ENCODE results near the gene TRABD2B. TPM values are rescaled to one million over a fixed set of nuclear protein-coding genes. Genes with fewer than 3 reads are reported as not detected.

Gene TRABD2B
- total RNA-seq, 1 donor from 2014 or later = 6.8 TPM

DNA sequence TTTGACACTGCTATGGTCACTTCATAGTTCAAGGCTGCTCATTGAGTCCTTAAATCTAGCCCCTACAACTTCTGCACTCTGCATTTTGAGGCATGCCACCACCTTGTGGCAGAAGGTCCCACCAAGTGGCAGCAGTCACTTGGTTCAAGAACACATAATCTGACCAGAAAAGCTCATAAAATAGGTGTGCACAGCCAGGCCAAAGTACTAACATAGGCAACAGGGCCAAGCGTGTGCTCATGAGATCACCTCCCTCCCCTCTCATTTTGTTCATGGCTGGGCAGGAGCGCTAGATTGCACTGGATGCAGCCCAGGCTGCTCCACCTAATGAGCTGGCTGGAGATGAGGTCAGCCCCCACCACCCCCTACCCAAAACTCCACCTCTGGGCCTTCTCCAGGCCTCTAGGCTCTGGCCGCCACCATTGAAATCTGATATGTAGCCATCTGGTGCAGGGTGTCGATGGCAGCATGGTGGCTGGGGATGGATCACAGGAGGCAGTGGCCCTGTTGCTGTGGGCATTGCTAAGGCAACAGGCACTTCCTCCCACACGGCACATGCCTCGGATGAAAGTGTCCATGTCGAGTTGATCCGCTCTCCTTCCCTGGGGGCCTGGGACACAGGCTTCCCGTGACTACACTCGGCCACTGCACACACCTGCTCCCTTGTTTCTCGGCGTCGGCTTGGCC is 193.2 kb downstream of the TRABD2B start:
- no peak for DNase-seq (ENCODE audit: low read depth)

GRCh38 chr1:47797575-47797974 is 199.6 kb downstream of the TRABD2B start:
- DNase-seq (ENCODE audit: low read depth) = no peak

DNA sequence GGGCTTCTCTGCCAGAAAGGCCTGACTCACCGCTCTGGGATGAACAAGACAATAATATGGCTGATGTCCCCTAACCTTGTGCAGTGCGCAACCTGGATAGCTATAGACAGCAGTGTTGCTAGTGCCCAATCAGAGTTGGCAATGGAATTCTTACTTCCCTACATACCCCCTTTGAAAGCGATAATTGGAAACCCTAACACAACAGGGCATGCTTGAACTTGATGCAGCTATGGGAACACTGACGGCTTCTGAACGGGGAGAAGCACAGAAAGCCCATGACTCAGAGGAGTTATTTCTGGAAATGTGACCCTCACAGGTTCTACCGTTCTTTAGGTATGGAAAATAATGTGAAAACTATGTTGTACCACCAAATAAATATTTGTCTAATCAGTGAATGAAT is 200.6 kb downstream of the TRABD2B start:
- DNase-seq (ENCODE audit: low read depth) = no peak

DNA sequence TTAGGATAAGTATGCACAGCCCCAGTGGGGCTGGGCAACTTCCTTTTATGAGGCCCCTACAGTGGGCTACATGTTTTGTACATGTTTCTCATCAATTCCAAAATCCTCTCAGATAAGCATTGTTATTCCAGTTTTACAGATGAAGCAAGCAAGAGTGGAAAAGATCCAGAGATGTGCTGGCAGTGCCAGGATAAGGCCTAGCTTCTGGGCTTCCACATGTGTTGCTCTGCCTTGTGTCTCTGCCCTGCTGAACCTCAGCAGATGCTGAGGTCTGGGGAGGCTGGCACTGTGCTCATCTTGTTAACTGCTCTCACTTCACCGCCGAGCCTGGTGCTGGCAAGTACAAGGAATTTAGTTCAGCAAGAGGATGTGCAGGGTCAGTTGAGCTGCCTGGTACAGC is 202.1 kb downstream of the TRABD2B start:
- DNase-seq (ENCODE audit: low read depth) = no peak

DNA sequence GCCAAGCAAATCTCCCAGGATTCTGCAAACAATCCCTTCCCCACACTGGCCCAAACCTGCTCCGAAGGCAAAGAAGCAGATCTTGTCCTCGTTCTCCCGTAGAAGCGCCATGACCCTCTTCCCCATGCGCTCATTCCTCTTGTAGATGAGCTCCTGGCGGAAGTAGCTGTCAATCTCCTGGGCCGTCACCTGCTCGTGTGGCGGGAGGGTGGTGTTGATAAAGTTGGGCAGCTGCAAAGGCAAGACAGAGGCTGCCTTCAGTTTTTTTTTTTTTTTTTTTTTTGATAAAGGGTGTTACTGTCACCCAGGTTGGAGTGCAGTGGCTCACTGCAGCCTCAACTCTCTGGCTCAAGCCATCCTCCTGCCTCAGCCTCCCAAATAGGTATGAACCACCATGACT is 202.7 kb downstream of the TRABD2B start:
- DNase-seq (ENCODE audit: low read depth) = no peak

DNA sequence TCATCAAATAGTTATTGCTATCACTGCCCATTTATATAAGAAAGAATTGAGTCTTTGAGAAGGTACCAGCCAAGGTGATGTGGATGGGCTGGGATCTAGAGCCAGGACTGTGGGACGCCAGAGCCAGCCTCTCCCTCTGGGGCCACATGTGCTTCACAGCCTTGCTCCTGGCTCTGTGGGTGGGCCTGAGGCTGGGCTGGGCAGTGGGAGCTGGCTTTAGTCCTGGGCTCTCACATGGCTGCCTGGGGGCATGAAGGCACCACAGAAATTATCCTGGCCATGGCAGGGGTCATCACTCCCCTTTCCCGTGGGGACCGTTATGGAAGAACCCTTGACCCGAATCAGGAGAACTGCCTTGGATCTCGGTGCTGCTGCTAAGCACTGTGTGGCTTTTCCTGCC is 203.1 kb downstream of the TRABD2B start:
- DNase-seq (ENCODE audit: low read depth) = no peak

GRCh38 chr1:47793563-47793962 is 203.6 kb downstream of the TRABD2B start:
- DNase-seq (ENCODE audit: low read depth) = no peak

GRCh38 chr1:47792779-47793178 is 204.4 kb downstream of the TRABD2B start:
- DNase-seq (ENCODE audit: low read depth) = no peak

GRCh38 chr1:47791879-47792608 is 205.1 kb downstream of the TRABD2B start:
- peak; percentile 47 for DNase-seq (ENCODE audit: low read depth)

- peak; percentile 29 for DNase-seq (ENCODE audit: low read depth)
These were observed 208.4 kb downstream of the TRABD2B start for GRCh38 chr1:47788761-47789160.

GRCh38 chr1:47787560-47787959 is 209.6 kb downstream of the TRABD2B start:
- DNase-seq (ENCODE audit: low read depth) = no peak

- DNase-seq (ENCODE audit: low read depth) = no peak
These were observed 210.9 kb downstream of the TRABD2B start for GRCh38 chr1:47786316-47786715.

- DNase-seq (ENCODE audit: low read depth) = no peak
These were observed 211.5 kb downstream of the TRABD2B start for GRCh38 chr1:47785561-47786271.

- no peak for DNase-seq (ENCODE audit: low read depth)
These were observed 212.1 kb downstream of the TRABD2B start for GRCh38 chr1:47785118-47785517.

- DNase-seq (ENCODE audit: low read depth) = no peak
These were observed 212.7 kb downstream of the TRABD2B start for GRCh38 chr1:47784497-47784822.

DNA sequence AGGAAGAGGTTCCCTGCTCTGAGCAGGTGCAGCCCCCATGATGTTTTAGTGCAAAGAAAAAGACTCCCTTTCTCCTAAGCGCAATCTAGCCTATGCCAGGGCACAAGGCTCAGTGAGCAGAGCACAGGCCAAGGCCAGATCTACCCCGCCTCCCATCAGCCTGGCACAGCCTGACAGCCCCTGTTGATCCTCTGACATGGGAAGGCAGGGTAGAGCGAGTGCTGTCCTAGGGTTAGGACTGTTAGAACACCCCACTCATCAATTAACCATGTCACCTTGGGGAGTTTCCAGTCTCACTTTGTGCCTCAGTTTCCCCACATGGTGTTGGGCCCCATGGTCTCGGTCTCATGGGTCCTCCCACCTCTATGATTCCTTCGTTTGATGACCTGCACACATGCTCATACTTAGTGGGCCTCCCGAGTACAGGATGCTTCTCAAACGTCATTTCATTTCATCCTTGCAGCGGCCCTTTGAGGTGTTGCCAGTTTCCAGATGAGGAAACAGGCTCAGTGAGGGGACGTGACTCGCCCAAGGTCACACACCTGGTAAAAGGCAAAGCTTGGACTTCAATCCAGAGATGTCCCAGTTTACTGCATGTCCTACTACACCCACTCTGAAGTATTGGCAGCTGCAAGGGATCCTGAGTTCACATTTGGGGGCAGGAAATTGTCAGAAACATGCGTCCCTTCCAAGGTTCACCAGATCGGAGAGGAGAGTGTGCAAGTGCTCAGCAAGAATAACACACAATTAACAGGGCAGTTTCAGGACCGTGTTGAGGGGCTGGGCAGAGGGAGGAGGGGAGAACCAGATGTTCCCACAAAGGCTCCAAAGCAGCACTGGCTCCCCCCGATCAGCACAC is 213.3 kb downstream of the TRABD2B start:
- DNase-seq (ENCODE audit: low read depth) = no peak

GRCh38 chr1:47782414-47783166 is 214.6 kb downstream of the TRABD2B start:
- no peak for DNase-seq (ENCODE audit: low read depth)

GRCh38 chr1:47781171-47781959 is 215.8 kb downstream of the TRABD2B start:
- no peak for DNase-seq (ENCODE audit: low read depth)

DNA sequence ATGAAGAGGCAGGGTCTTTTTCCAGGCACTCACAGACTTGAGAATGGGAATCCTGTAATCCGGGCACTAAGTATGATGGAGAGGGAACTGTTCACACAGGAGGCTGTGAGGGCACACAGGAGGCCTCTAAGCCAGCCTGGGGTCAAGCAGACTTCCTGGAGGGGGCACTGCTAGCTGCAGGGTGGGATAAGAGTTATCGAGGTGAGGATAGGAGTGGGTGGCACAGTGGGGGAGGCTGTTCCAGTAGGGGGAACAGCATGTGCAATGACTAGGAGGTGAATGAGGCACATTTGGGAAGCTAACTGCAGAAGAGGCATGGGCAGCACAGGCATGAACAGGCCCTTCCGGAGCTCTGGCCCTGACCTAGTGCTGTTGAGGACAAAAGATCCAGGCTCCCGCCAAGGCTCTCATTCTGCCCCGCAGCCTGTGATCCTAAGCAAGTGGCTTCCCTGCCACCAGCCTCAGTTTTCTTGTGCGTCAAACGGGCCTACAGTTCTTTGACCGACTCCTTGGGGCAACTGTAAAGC is 216.7 kb downstream of the TRABD2B start:
- DNase-seq (ENCODE audit: low read depth) = no peak

GRCh38 chr1:47779613-47780012 is 217.6 kb downstream of the TRABD2B start:
- DNase-seq (ENCODE audit: low read depth) = no peak
